Astrocyte (in vitro differentiated cells and primary cell): ENCODE results near the gene ADAMTS3.
"Not testable (repeated sequence)": the region's sequence is repeated elsewhere in the genome, so short reads cannot be mapped to it uniquely, and the experiment has no call there.

Experiments
- CTCF ChIP-seq: IDR thresholded peaks from 2 replicates; pipeline ENCODE4 v1.5.1; 2011; ENCODE audit warnings: low read depth, mild to moderate bottlenecking, inconsistent platforms, low read length, moderate library complexity; ENCODE audit not compliant: insufficient read depth
- EZH2 ChIP-seq: IDR thresholded peaks from 2 replicates; pipeline ENCODE4 v1.6.1; 2012; ENCODE audit warnings: mild to moderate bottlenecking, low read length, inconsistent platforms; ENCODE audit not compliant: insufficient read depth

- TF ChIP-seq CTCF, EZH2: not testable (repeated sequence)
Measured at GRCh38 chr4:72540694-72541093, 28.3 kb downstream of the ADAMTS3 start.
